Activated CD8-positive, alpha-beta memory T cell treated with anti-CD3 and anti-CD28 coated beads, Interleukin-2, amount 10 ng/mL, durations not matched to agents 7 days and 5 days (primary cell): ENCODE results near the gene TGFBI. TPM values are rescaled to one million over a fixed set of nuclear protein-coding genes. Genes with fewer than 3 reads are reported as not detected.
A peak's percentile ranks its signal among the peaks of the same experiment; 100 is the strongest.

ENCODE experiments used
- ATAC-seq: fragments of 150-1000 bp; cut with Tn5 transposase; one replicate; pipeline ENCODE4 v1.10.0; 2021; ENCODE audit warnings: moderate library complexity
- CTCF ChIA-PET: fragments of 350-600 bp; sonication (Branson Sonifier 250); formaldehyde crosslinking; loops from one replicate; lab custom pipeline; 2021; ENCODE audit warnings: antibody characterized with exemption; lab: Charles Lee
- DNase-seq: peaks from one replicate; pipeline ENCODE4 v3.0.0-alpha.2; 2020
- H3K27ac Mint-ChIP-seq: one replicate; pipeline ENCODE4 v1.8.0; 2021; ENCODE audit warnings: mild to moderate bottlenecking, mixed read lengths
- H3K27me3 Mint-ChIP-seq: one replicate; pipeline ENCODE4 v1.8.0; 2021; ENCODE audit warnings: mixed read lengths
- H3K36me3 Mint-ChIP-seq: one replicate; pipeline ENCODE4 v1.8.0; 2021; ENCODE audit warnings: mild to moderate bottlenecking, mixed read lengths
- H3K4me1 Mint-ChIP-seq: one replicate; pipeline ENCODE4 v1.8.0; 2021; ENCODE audit warnings: mixed read lengths
- H3K4me3 Mint-ChIP-seq: one replicate; pipeline ENCODE4 v1.8.0; 2021; ENCODE audit warnings: mild to moderate bottlenecking, moderate library complexity, mixed read lengths
- H3K9me3 Mint-ChIP-seq: one replicate; pipeline ENCODE4 v1.8.0; 2022; ENCODE audit warnings: low read depth, mixed read lengths
- total RNA-seq, 2 experiments: library from RNA; stranded (reverse); gene quantifications; one replicate each; pipeline ENCODE4 v1.2.3, GENCODE V29; 2021

TGFBI gene
- total RNA-seq, 2 experiments from 2014 or later = 0.26 to 0.42 TPM

- Mint-ChIP-seq H3K9me3 (no peaks in the 10 kb centered on the region), H3K27ac (no peak overlapping the region), H3K27me3 (peaks cover 40% of the 10 kb centered on the region), H3K36me3 (no peaks in the 10 kb centered on the region), H3K4me3 (peak overlapping the region; percentile 48), H3K4me1 (peaks cover 7% of the 10 kb centered on the region)
- DNase-seq (no peak), ATAC-seq (no peak)
- CTCF ChIA-PET = no interaction called here
Observed at GRCh38 chr5:136079195-136079985, 50.6 kb downstream of the TGFBI start.

DNA sequence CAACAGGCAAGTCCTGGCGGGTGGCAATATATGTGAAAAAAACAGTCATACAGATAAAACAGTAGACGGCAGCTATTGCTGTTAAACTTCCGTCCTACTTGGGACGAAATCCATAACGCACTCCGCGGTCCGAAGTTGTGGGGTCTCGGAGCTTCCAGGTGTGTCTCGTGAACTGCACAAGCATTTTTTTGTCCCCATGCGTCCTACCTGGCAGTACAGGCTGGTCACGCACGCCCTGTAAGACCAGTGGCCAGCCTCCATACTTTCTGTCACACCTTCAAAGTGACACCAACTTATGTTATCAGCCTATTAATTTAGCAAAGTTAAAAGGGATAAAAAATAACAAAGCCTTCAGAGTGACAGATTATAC is 51.3 kb downstream of the TGFBI start:
- CTCF ChIA-PET = no interaction called here
- no peak overlapping the region for H3K27ac Mint-ChIP-seq
- no peaks in the 10 kb centered on the region for H3K36me3 Mint-ChIP-seq
- peaks cover 7% of the 10 kb centered on the region for H3K4me1 Mint-ChIP-seq
- no peaks in the 10 kb centered on the region for H3K9me3 Mint-ChIP-seq
- H3K4me3 Mint-ChIP-seq = peak overlapping the region; percentile 48
- DNase-seq (no peak), ATAC-seq (peak; percentile 24)
- peaks cover 44% of the 10 kb centered on the region for H3K27me3 Mint-ChIP-seq

DNA sequence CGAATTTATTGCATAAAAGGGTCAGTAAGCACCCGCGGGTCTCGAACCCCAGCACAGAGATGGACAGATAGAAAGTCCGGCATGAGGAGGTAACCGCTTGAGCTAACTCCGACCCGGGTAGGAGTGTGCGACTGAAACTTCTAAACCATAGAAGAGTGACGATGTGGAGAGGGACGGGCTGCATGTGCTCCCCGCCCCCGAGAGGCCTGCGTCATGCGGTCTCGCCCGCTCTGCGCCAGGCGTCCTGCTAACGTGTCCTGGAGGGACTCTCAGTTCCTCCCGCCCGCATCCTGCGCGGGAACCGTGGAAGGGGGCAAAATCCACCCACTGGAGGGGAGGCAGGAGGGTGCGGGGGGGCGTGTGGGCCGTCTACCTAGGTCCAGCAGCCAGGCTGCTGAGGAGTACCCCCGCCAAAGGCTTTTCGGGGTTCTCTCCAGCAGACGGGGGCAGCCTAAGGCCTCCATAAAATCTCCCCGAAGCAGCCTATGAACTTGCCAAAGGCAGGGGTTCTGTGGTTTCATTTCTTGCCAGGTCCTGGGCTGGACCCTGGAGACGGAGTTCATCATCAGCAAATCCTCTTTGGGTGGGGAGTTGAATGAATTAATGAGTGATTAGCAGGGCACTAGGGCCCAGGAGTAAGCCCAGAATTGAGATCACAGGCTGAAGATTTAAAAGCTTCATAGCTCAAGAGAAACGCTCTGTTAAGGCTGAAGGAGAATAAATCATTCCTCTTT is 51.9 kb downstream of the TGFBI start:
- DNase-seq (peak; percentile 81), ATAC-seq (peak; percentile 96)
- Mint-ChIP-seq H3K4me1 (peaks cover 7% of the 10 kb centered on the region), H3K9me3 (no peaks in the 10 kb centered on the region), H3K4me3 (peak overlapping the region; percentile 48), H3K27ac (no peak overlapping the region), H3K36me3 (no peaks in the 10 kb centered on the region), H3K27me3 (peaks cover 49% of the 10 kb centered on the region)
- CTCF ChIA-PET = interaction anchor here (1.9 to 3.3 kb wide), 4 partner anchors 90 to 193 kb away, joined by 5 to 22 read pairs (median 10); no protein-coding TSS in a partner anchor

GRCh38 chr5:136081217-136081591 is 52.4 kb downstream of the TGFBI start:
- ATAC-seq (no peak), DNase-seq (no peak)
- Mint-ChIP-seq H3K36me3 (no peaks in the 10 kb centered on the region), H3K27me3 (peaks cover 51% of the 10 kb centered on the region), H3K9me3 (no peaks in the 10 kb centered on the region), H3K4me1 (peaks cover 7% of the 10 kb centered on the region), H3K4me3 (no peak overlapping the region), H3K27ac (no peak overlapping the region)
- CTCF ChIA-PET = interaction anchor here (0.7 to 3.3 kb wide), 8 partner anchors 11 to 193 kb away, joined by 3 to 22 read pairs (median 5); no protein-coding TSS in a partner anchor

DNA sequence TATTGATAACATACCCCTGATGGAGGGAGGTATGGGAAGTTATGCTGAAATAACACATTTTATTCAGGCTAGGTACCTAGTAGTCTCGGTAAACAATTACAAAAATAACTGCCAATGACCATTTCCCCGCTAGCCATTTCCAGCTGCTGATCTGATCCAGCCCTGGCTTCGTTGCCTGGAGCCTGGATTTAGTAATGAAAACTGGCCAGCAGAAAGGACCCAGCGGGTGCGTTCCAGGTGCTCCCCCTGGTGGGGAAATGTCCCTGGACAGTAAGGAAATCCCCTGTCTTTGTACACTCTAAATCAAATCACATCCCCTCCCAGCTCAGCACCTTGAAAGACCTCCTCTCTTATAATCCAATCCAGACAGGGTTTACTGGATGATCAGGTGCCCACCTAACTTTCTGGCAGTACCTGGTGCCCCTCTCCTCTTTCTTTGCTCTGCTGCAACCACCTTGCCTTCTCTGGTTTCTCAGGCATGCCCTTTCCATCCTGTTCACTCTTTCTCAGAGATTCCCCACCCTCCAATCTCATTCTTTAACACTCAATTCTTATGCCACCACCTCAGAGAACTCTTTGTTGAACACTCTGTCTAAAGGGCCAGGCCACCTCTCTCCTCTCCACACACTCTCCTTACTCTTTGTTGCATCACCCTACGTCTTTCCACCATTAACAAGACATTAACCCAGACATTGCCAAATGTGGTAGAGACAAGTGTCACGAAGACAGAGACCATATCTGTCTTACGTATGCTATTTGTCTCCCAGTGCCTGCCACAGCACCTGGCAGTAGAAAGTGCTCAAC is 53.8 kb downstream of the TGFBI start:
- no peaks in the 10 kb centered on the region for H3K36me3 Mint-ChIP-seq
- DNase-seq = peak; percentile 70
- peaks cover 7% of the 10 kb centered on the region for H3K4me1 Mint-ChIP-seq
- peaks cover 55% of the 10 kb centered on the region for H3K27me3 Mint-ChIP-seq
- CTCF ChIA-PET = interaction anchor here (1.2 to 3.3 kb wide), 8 partner anchors 9 to 195 kb away, joined by 3 to 22 read pairs (median 5); no protein-coding TSS in a partner anchor
- no peak for ATAC-seq
- H3K27ac Mint-ChIP-seq = no peak overlapping the region
- H3K9me3 Mint-ChIP-seq = no peaks in the 10 kb centered on the region
- H3K4me3 Mint-ChIP-seq = no peak overlapping the region

- peaks cover 6% of the 10 kb centered on the region for H3K4me1 Mint-ChIP-seq
- H3K27me3 Mint-ChIP-seq = peaks cover 36% of the 10 kb centered on the region
- ATAC-seq (no peak), DNase-seq (no peak)
- CTCF ChIA-PET = interaction anchor here (0.8 kb wide), 1 partner anchor 108 kb away, joined by 3 read pairs; no protein-coding TSS in a partner anchor
- H3K9me3 Mint-ChIP-seq = no peaks in the 10 kb centered on the region
- H3K4me3 Mint-ChIP-seq = no peak overlapping the region
- no peaks in the 10 kb centered on the region for H3K36me3 Mint-ChIP-seq
- no peak overlapping the region for H3K27ac Mint-ChIP-seq
Observed at GRCh38 chr5:136084698-136085097, 55.9 kb downstream of the TGFBI start.

DNA sequence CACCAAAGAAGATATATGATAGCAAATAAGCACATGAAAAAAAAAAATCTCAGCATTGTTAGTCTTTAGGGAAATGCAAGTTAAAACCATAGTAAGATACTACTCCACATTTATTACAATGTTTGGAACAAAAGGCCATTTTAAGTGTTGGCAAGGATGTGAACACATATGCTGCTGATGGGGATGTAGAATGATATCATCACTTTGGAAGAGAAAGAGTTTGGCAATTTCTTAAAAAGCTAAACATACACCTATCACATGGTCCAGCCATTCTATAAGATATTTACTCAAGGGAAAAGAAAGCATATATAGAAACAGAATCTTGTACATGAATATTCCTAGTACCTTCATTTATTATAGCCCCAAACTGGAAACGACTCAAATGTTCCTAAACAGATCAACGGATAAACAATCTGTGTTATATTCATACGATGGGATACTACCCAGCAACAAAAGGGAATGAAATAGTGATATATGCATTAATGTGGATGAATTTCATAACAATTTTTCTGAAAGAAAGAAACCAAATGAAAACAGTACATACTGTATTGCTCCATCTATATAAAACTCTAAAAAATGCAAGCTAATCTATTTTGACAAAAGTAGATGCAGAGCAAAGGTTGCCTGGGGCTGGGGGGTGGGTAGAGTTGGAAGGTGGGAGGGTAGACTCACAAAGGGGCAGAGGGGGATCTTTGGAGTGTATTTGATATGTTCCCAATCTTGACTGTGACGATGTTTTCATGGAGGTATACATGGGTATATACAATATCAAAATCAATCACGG is 58.2 kb downstream of the TGFBI start:
- Mint-ChIP-seq H3K4me3 (no peak overlapping the region), H3K36me3 (no peaks in the 10 kb centered on the region), H3K4me1 (no peaks in the 10 kb centered on the region), H3K27me3 (peaks cover 22% of the 10 kb centered on the region), H3K9me3 (no peaks in the 10 kb centered on the region), H3K27ac (no peak overlapping the region)
- CTCF ChIA-PET = interaction anchor here (1.1 to 1.6 kb wide), 3 partner anchors 110 to 142 kb away, joined by 3 to 4 read pairs (median 3); no protein-coding TSS in a partner anchor
- no peak for ATAC-seq
- no peak for DNase-seq

GRCh38 chr5:136087961-136088871 is 59.4 kb downstream of the TGFBI start:
- H3K27ac Mint-ChIP-seq = no peak overlapping the region
- H3K9me3 Mint-ChIP-seq = no peaks in the 10 kb centered on the region
- ATAC-seq = no peak

DNA sequence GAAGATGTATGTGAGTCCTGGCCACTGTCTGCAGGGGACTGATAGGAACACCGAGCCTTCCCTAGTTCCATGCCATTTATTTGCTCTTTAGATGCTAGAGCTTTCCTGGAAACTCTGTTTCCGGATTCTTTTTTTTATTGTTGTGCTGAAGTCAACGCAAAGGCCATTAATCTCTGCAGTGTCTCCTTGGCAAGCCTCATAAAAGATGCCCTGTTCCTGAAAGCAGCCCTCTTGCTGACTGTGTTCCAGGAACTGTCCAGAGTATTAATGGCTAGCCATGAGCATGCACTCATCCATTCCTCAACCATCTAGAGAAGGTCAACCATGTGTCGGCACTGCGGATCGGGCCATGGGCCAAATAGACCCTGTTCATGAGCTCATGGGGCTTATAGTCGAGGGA is 61.0 kb downstream of the TGFBI start:
- H3K27me3 Mint-ChIP-seq = peaks cover 30% of the 10 kb centered on the region
- no peak for ATAC-seq
- no peaks in the 10 kb centered on the region for H3K4me1 Mint-ChIP-seq
- H3K9me3 Mint-ChIP-seq = no peaks in the 10 kb centered on the region
- H3K4me3 Mint-ChIP-seq = no peak overlapping the region
- H3K27ac Mint-ChIP-seq = no peak overlapping the region
- H3K36me3 Mint-ChIP-seq = no peaks in the 10 kb centered on the region
- CTCF ChIA-PET = no interaction called here
- no peak for DNase-seq

More at GRCh38 chr5:136087961-136088871, 59.4 kb downstream of the TGFBI start:
- no peaks in the 10 kb centered on the region for H3K36me3 Mint-ChIP-seq
- no peaks in the 10 kb centered on the region for H3K4me1 Mint-ChIP-seq
- no peak for DNase-seq
- no peak overlapping the region for H3K4me3 Mint-ChIP-seq
- CTCF ChIA-PET = interaction anchor here (1.6 kb wide), 1 partner anchor 124 kb away, joined by 4 read pairs; no protein-coding TSS in a partner anchor
- peaks cover 25% of the 10 kb centered on the region for H3K27me3 Mint-ChIP-seq

GRCh38 chr5:136090319-136090718 is 61.5 kb downstream of the TGFBI start:
- ATAC-seq (no peak), DNase-seq (no peak)
- CTCF ChIA-PET = no interaction called here
- no peak overlapping the region for H3K27ac Mint-ChIP-seq
- H3K4me1 Mint-ChIP-seq = no peaks in the 10 kb centered on the region
- H3K4me3 Mint-ChIP-seq = no peak overlapping the region
- H3K36me3 Mint-ChIP-seq = no peaks in the 10 kb centered on the region
- no peaks in the 10 kb centered on the region for H3K9me3 Mint-ChIP-seq
- peaks cover 31% of the 10 kb centered on the region for H3K27me3 Mint-ChIP-seq

GRCh38 chr5:136094189-136094912 is 65.6 kb downstream of the TGFBI start:
- DNase-seq (no peak), ATAC-seq (no peak)
- Mint-ChIP-seq H3K9me3 (no peaks in the 10 kb centered on the region), H3K4me3 (no peak overlapping the region), H3K4me1 (no peaks in the 10 kb centered on the region), H3K27me3 (peaks cover 32% of the 10 kb centered on the region), H3K27ac (no peak overlapping the region), H3K36me3 (no peaks in the 10 kb centered on the region)
- CTCF ChIA-PET = no interaction called here
